ENCODE measurements around the gene ACP3. TPM values are rescaled to one million over a fixed set of nuclear protein-coding genes. Genes with fewer than 3 reads are reported as not detected.
A peak's percentile ranks its signal among the peaks of the same experiment; 100 is the strongest.
"Not testable (repeated sequence)": the region's sequence is repeated elsewhere in the genome, so short reads cannot be mapped to it uniquely, and the experiment has no call there.

Gene ACP3
- total RNA-seq, 1 experiment from 2014 or later = 0.82 TPM

GRCh38 chr3:132362329-132362728, 45.1 kb downstream of the ACP3 start:
- no peak overlapping the region for H3K27ac Mint-ChIP-seq (ENCODE audit: unreplicated experiment)
- H3K4me3 ChIP-seq (ENCODE audit: low read depth, low read length) = no peak overlapping the region
- H3K27me3 Mint-ChIP-seq (ENCODE audit: insufficient read depth, unreplicated experiment) = no peaks in the 10 kb centered on the region
- H3K4me1 ChIP-seq = peaks cover 5% of the 10 kb centered on the region; the same call in 1 of the 2 replicates
- ChIA-PET CTCF (no interaction called here), POLR2A (no interaction called here)
- no peak for DNase-seq
- no TSS peak for BruUV-seq (replicated peaks)
- intact Hi-C loops (cut with micrococcal nuclease; ENCODE audit: unreplicated experiment) = no loop called here
- H3K27me3 ChIP-seq (replicated peaks; ENCODE audit: control insufficient read depth, insufficient read depth, low read length) = no peaks in the 10 kb centered on the region
- no peak overlapping the region for H3K4me3 Mint-ChIP-seq (ENCODE audit: unreplicated experiment)
- H3K4me1 Mint-ChIP-seq (ENCODE audit: low read depth, unreplicated experiment) = peaks cover 6% of the 10 kb centered on the region
- H3K9me3 ChIP-seq = no peaks in the 10 kb centered on the region
- H3K36me3 Mint-ChIP-seq (ENCODE audit: insufficient read depth, unreplicated experiment) = no peaks in the 10 kb centered on the region
- TF ChIP-seq CTCF (IDR thresholded peaks at IDR 0.05; ENCODE audit: insufficient read depth in 1 of 2, low read depth in 1 of 2, low read length in 1 of 2, severe bottlenecking in 1 of 2, unreplicated experiment in 1 of 2) = no peak
- peaks cover 15% of the 10 kb centered on the region for H3K9me3 Mint-ChIP-seq (ENCODE audit: unreplicated experiment)
- H3K36me3 ChIP-seq (ENCODE audit: control insufficient read depth, insufficient read depth, low read length) = no peaks in the 10 kb centered on the region

- no peak for DNase-seq
- ChIA-PET POLR2A (no interaction called here), CTCF (no interaction called here)
- no peak overlapping the region for H3K4me3 ChIP-seq (ENCODE audit: low read depth, low read length)
- Mint-ChIP-seq H3K9me3 (ENCODE audit: unreplicated experiment) (no peaks in the 10 kb centered on the region), H3K4me3 (ENCODE audit: unreplicated experiment) (no peak overlapping the region), H3K36me3 (ENCODE audit: insufficient read depth, unreplicated experiment) (no peaks in the 10 kb centered on the region), H3K27ac (ENCODE audit: unreplicated experiment) (no peak overlapping the region), H3K27me3 (ENCODE audit: insufficient read depth, unreplicated experiment) (no peaks in the 10 kb centered on the region), H3K4me1 (ENCODE audit: low read depth, unreplicated experiment) (no peaks in the 10 kb centered on the region)
- no peaks in the 10 kb centered on the region for H3K36me3 ChIP-seq (ENCODE audit: control insufficient read depth, insufficient read depth, low read length)
- BruUV-seq (replicated peaks) = no TSS peak
- intact Hi-C loops (cut with micrococcal nuclease; ENCODE audit: unreplicated experiment) = no loop called here
- TF ChIP-seq CTCF (IDR thresholded peaks at IDR 0.05; ENCODE audit: insufficient read depth in 1 of 2, low read depth in 1 of 2, low read length in 1 of 2, severe bottlenecking in 1 of 2, unreplicated experiment in 1 of 2) = no peak
- no peaks in the 10 kb centered on the region for H3K4me1 ChIP-seq
- no peaks in the 10 kb centered on the region for H3K27me3 ChIP-seq (replicated peaks; ENCODE audit: control insufficient read depth, insufficient read depth, low read length)
- H3K9me3 ChIP-seq = no peaks in the 10 kb centered on the region
These were observed 51.3 kb downstream of the ACP3 start for GRCh38 chr3:132368515-132368914.

GRCh38 chr3:132368962-132369361, 51.8 kb downstream of the ACP3 start:
- no peaks in the 10 kb centered on the region for H3K9me3 Mint-ChIP-seq (ENCODE audit: unreplicated experiment)
- POLR2A ChIA-PET = no interaction called here
- H3K9me3 ChIP-seq = no peaks in the 10 kb centered on the region
- H3K4me3 Mint-ChIP-seq (ENCODE audit: unreplicated experiment) = no peak overlapping the region
- no peaks in the 10 kb centered on the region for H3K27me3 ChIP-seq (replicated peaks; ENCODE audit: control insufficient read depth, insufficient read depth, low read length)
- CTCF ChIA-PET = no interaction called here
- H3K27ac Mint-ChIP-seq (ENCODE audit: unreplicated experiment) = no peak overlapping the region
- no peak for TF ChIP-seq CTCF (IDR thresholded peaks at IDR 0.05; ENCODE audit: insufficient read depth in 1 of 2, low read depth in 1 of 2, low read length in 1 of 2, severe bottlenecking in 1 of 2, unreplicated experiment in 1 of 2)
- H3K4me3 ChIP-seq (ENCODE audit: low read depth, low read length) = no peak overlapping the region
- no peaks in the 10 kb centered on the region for H3K36me3 ChIP-seq (ENCODE audit: control insufficient read depth, insufficient read depth, low read length)
- intact Hi-C loops (cut with micrococcal nuclease; ENCODE audit: unreplicated experiment) = no loop called here
- no peaks in the 10 kb centered on the region for H3K36me3 Mint-ChIP-seq (ENCODE audit: insufficient read depth, unreplicated experiment)
- no peaks in the 10 kb centered on the region for H3K27me3 Mint-ChIP-seq (ENCODE audit: insufficient read depth, unreplicated experiment)
- H3K4me1 Mint-ChIP-seq (ENCODE audit: low read depth, unreplicated experiment) = no peaks in the 10 kb centered on the region
- H3K4me1 ChIP-seq = no peaks in the 10 kb centered on the region
- BruUV-seq (replicated peaks) = no TSS peak
- DNase-seq = no peak

- not testable (repeated sequence) for H3K9me3 Mint-ChIP-seq (ENCODE audit: unreplicated experiment); H3K4me1 ChIP-seq; H3K36me3 Mint-ChIP-seq (ENCODE audit: insufficient read depth, unreplicated experiment); H3K4me1 Mint-ChIP-seq (ENCODE audit: low read depth, unreplicated experiment); H3K9me3 ChIP-seq; H3K27me3 Mint-ChIP-seq (ENCODE audit: insufficient read depth, unreplicated experiment); H3K27me3 ChIP-seq (replicated peaks; ENCODE audit: control insufficient read depth, insufficient read depth, low read length); H3K36me3 ChIP-seq (ENCODE audit: control insufficient read depth, insufficient read depth, low read length)
- BruUV-seq (replicated peaks) = TSS peak; percentile 45
- peak; percentile 44 to 49 for DNase-seq
- ChIA-PET POLR2A (interaction anchor here (0.7 kb wide), 1 partner anchor 24 kb away, joined by 3 read pairs; no protein-coding TSS in a partner anchor), CTCF (interaction anchor here (1.1 kb wide), 1 partner anchor 22 kb away, joined by 5 read pairs; no protein-coding TSS in a partner anchor)
- H3K27ac Mint-ChIP-seq (ENCODE audit: unreplicated experiment) = peak overlapping the region; percentile 95
- H3K4me3 Mint-ChIP-seq (ENCODE audit: unreplicated experiment) = peak overlapping the region; percentile 91
- intact Hi-C loops (cut with micrococcal nuclease; ENCODE audit: unreplicated experiment) = loop anchor here (2.0 kb wide), 1 partner anchor 16 kb away; no protein-coding TSS in a partner anchor
- H3K4me3 ChIP-seq (ENCODE audit: low read depth, low read length) = peak overlapping the region; percentile 55
These were observed 59.7 kb downstream of the ACP3 start for GRCh38 chr3:132376945-132377354.
